ENCODE measurements around the gene IL21. TPM values are rescaled to one million over a fixed set of nuclear protein-coding genes. Genes with fewer than 3 reads are reported as not detected.

The IL21 gene
- total and polyA plus RNA-seq, 2 donors (not counting 1 experiment from before 2014, with no cell fraction given) = not detected

GRCh38 chr4:122665161-122665929 lies 44.5 kb upstream of the IL21 start:
- Histone ChIP-seq H3K9ac (ENCODE audit: low read length) (no peak overlapping the region), H4K20me1 (ENCODE audit: control insufficient read depth, insufficient read depth, low read length, poor library complexity, severe bottlenecking) (no peaks in the 10 kb centered on the region), H3K4me2 (replicated peaks; ENCODE audit: low read depth, low read length, poor library complexity, severe bottlenecking) (no peak overlapping the region), H3K27me3 (replicated peaks in 1 of 4; ENCODE audit: control extremely low read depth in 1 of 4, control insufficient read depth in 3 of 4, insufficient read depth in 4 of 4, low read length in 3 of 4) (no peaks in the 10 kb centered on the region), H3K9me3 (ENCODE audit: control extremely low read depth in 1 of 3, control insufficient read depth in 2 of 3, insufficient read depth in 1 of 3, low read length in 2 of 3) (peaks cover 0 to 5% (median 0%) of the 10 kb centered on the region in 3 donors), H3K4me3 (ENCODE audit: control extremely low read depth in 1 of 5, extremely low read depth in 1 of 5, insufficient read depth in 1 of 5, low read depth in 2 of 5, low read length in 4 of 5) (no peak overlapping the region), H3K79me2 (ENCODE audit: control insufficient read depth, insufficient read depth, low read length) (no peaks in the 10 kb centered on the region), H3K4me1 (ENCODE audit: control insufficient read depth in 2 of 2, insufficient read depth in 2 of 2, low read length in 2 of 2) (no peaks in the 10 kb centered on the region), H3K27ac (ENCODE audit: low read length in 2 of 2) (no peak overlapping the region), H2AFZ (ENCODE audit: insufficient read depth, low read depth, low read length, poor library complexity, severe bottlenecking) (no peak overlapping the region), H3K36me3 (replicated peaks in 1 of 2; ENCODE audit: control extremely low read depth in 1 of 2, control insufficient read depth in 1 of 2, extremely low read depth in 1 of 2, insufficient read depth in 2 of 2, low read length in 1 of 2) (no peaks in the 10 kb centered on the region)
- DNase-seq (no peak), ATAC-seq (ENCODE audit: low read depth) (no peak)
- no peak overlapping the region for H3K27ac Mint-ChIP-seq
- peaks cover 18% of the 10 kb centered on the region for H3K27me3 Mint-ChIP-seq
- TF ChIP-seq EZH2 (IDR thresholded peaks at IDR 0.05; ENCODE audit: borderline replicate concordance, insufficient read depth, low read depth, low read length, poor library complexity, severe bottlenecking) (no peak), CTCF (IDR thresholded peaks at IDR 0.05) (no peak)
- WGBS (ENCODE audit: insufficient coverage) = 100% methylated on average over 3 of the region's 5 CpGs
- ChIA-PET POLR2A (no interaction called here), CTCF (no interaction called here)
- H3K4me1 Mint-ChIP-seq = no peaks in the 10 kb centered on the region
- no peaks in the 10 kb centered on the region for H3K9me3 Mint-ChIP-seq (ENCODE audit: insufficient read depth)
- intact Hi-C loops (cut with micrococcal nuclease) = no loop called here
- no peak overlapping the region for H3K4me3 Mint-ChIP-seq

GRCh38 chr4:122663814-122664610 lies 43.1 kb upstream of the IL21 start:
- Mint-ChIP-seq H3K27ac (no peak overlapping the region), H3K4me3 (no peak overlapping the region), H3K27me3 (peaks cover 20% of the 10 kb centered on the region), H3K4me1 (no peaks in the 10 kb centered on the region), H3K9me3 (ENCODE audit: insufficient read depth) (no peaks in the 10 kb centered on the region)
- no peaks in the 10 kb centered on the region for H3K79me2 ChIP-seq (ENCODE audit: control insufficient read depth, insufficient read depth, low read length)
- ChIA-PET CTCF (no interaction called here), POLR2A (no interaction called here)
- no peak for ATAC-seq (ENCODE audit: low read depth)
- no peak overlapping the region for H3K4me2 ChIP-seq (replicated peaks; ENCODE audit: low read depth, low read length, poor library complexity, severe bottlenecking)
- no peak overlapping the region for H2AFZ ChIP-seq (ENCODE audit: insufficient read depth, low read depth, low read length, poor library complexity, severe bottlenecking)
- no peak overlapping the region for H3K9ac ChIP-seq (ENCODE audit: low read length)
- H3K9me3 ChIP-seq (ENCODE audit: control extremely low read depth in 1 of 3, control insufficient read depth in 2 of 3, insufficient read depth in 1 of 3, low read length in 2 of 3) = no peaks in the 10 kb centered on the region
- DNase-seq = no peak
- intact Hi-C loops (cut with micrococcal nuclease) = no loop called here
- no peaks in the 10 kb centered on the region for H3K27me3 ChIP-seq (replicated peaks in 1 of 4; ENCODE audit: control extremely low read depth in 1 of 4, control insufficient read depth in 3 of 4, insufficient read depth in 4 of 4, low read length in 3 of 4)
- H3K36me3 ChIP-seq (replicated peaks in 1 of 2; ENCODE audit: control extremely low read depth in 1 of 2, control insufficient read depth in 1 of 2, extremely low read depth in 1 of 2, insufficient read depth in 2 of 2, low read length in 1 of 2) = no peaks in the 10 kb centered on the region
- no peak overlapping the region for H3K4me3 ChIP-seq (ENCODE audit: control extremely low read depth in 1 of 5, extremely low read depth in 1 of 5, insufficient read depth in 1 of 5, low read depth in 2 of 5, low read length in 4 of 5)
- no CpG with 5 or more reads among the region's 9 CpGs for WGBS (ENCODE audit: insufficient coverage)
- H3K4me1 ChIP-seq (ENCODE audit: control insufficient read depth in 2 of 2, insufficient read depth in 2 of 2, low read length in 2 of 2) = no peaks in the 10 kb centered on the region
- no peak overlapping the region for H3K27ac ChIP-seq (ENCODE audit: low read length in 2 of 2)
- no peaks in the 10 kb centered on the region for H4K20me1 ChIP-seq (ENCODE audit: control insufficient read depth, insufficient read depth, low read length, poor library complexity, severe bottlenecking)
- TF ChIP-seq EZH2 (IDR thresholded peaks at IDR 0.05; ENCODE audit: borderline replicate concordance, insufficient read depth, low read depth, low read length, poor library complexity, severe bottlenecking) (no peak), CTCF (IDR thresholded peaks at IDR 0.05) (no peak)
